OCI-LY7 (cell line): ENCODE results near the gene PLPP6.

ENCODE experiments used
- EZH2phosphoT487 ChIP-seq: fragments of 200-600 bp; sonication (generic); IDR thresholded peaks from 2 replicates; pipeline ENCODE4 v1.6.1; 2018; ENCODE audit warnings: low read depth, borderline replicate concordance, mild to moderate bottlenecking, mixed run types, antibody characterized with exemption, low read length, moderate library complexity, mixed read lengths
- TF ChIP-seq, protein P1 (sequence below): fragments of 200-600 bp; sonication (generic); conservative IDR thresholded peaks from 2 replicates; pipeline ENCODE4 v1.5.1; 2014; ENCODE audit warnings: mild to moderate bottlenecking, antibody characterized with exemption, low read length, moderate library complexity, mixed read lengths

- TF ChIP-seq, protein P1, sequence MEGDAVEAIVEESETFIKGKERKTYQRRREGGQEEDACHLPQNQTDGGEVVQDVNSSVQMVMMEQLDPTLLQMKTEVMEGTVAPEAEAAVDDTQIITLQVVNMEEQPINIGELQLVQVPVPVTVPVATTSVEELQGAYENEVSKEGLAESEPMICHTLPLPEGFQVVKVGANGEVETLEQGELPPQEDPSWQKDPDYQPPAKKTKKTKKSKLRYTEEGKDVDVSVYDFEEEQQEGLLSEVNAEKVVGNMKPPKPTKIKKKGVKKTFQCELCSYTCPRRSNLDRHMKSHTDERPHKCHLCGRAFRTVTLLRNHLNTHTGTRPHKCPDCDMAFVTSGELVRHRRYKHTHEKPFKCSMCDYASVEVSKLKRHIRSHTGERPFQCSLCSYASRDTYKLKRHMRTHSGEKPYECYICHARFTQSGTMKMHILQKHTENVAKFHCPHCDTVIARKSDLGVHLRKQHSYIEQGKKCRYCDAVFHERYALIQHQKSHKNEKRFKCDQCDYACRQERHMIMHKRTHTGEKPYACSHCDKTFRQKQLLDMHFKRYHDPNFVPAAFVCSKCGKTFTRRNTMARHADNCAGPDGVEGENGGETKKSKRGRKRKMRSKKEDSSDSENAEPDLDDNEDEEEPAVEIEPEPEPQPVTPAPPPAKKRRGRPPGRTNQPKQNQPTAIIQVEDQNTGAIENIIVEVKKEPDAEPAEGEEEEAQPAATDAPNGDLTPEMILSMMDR: no peak
- no peak for TF ChIP-seq EZH2phosphoT487
Observed at GRCh38 chr9:4661611-4662010, 483 bp upstream of the PLPP6 start.
